NCI-H2029 treated with DMSO at 0.1 percent for 48 hours (cell line): ENCODE results near the gene DTL.

Source experiments
- DNase-seq: peaks from one replicate; lab custom pipeline; 2025; lab: John Stamatoyannopoulos, UW

The DTL gene

DNA sequence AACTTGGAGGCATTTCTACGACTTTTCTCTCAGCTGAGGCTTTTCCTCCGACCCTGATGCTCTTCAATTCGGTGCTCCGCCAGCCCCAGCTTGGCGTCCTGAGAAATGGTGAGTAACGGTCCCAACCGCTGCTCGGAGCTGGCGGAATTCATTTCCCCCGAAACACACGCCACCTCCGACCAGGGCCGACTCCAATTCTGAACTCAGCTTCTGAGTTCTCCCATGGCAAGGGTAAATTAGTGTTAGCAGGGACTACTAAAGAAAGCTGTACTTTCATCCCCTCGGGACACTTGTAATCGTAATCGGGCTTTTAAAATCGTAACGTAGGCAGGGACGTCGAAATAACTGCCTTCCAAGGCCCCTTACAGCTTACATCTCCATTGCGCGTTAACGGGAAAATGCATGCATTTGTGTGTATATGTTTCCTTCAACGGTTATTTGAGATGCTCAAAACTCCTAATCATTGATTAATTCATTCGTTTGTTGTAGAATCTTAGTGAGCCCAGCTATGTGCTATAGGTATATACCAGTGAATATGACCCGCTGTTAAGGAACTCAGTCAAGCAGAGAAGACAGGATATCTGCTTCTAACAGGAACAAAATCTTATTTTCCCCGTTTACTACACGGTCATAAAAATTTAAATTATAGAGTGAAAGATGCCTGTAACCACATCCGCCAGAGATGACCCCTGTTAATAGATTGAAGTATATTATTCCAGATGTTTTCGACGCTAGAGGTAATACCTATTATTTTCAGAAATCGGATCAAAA is 472 bp downstream of the DTL start:
- no peak for DNase-seq

DNA sequence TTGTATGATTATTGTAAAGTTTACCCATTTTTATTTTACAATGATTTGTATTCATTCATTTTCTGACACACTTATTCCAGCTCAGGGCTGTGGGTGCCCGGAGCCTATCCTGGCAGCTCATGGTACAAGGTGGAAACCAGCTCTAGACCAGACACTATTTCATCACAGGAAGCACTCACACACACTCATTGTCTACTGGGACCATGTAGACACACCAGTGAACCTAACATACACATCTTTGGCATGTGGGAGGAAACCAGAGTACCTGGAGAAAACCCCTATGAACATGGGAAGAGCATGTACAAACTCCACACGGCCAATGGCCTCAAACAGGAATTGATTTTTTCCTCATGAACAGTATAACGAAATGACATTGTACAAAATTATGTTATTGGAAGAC is 2.4 kb downstream of the DTL start:
- no peak for DNase-seq

GRCh38 chr1:212039622-212040021 is 4.1 kb downstream of the DTL start:
- no peak for DNase-seq

DNA sequence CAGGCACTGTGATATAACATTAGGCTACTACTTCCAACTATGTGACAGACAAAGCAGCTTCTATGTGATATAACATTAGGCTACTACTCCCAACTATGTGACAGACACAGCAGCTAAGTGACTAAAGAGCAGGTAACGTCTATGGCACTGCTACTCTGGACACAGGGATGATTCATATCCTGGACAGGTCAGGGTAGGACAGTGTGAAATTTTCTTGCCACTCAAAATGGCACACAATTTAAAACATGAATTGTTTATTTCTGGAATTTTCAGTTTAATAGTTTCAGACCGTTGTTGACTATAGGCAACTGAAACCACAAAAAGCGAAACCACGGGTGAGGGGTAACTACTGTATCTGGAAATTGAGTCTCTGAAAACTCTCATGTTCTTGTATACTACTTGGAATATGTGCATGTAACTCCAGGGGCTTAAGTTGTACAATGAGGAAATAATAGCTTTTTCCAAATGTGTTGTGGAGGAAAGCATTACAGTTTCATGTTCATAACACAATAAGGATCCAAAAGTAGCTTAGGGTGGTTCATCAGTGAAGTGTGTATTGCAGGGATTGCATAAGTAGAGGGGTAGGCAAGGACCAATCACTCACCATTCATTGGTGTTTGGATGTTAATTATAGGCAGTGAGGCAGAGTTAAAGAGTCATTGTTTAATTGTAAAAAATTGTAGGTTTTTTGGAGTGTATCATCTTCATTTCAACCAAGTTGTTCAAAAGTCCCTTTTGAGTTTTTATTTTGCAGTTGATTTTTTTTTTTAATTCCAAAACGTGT is 5.3 kb downstream of the DTL start:
- DNase-seq: no peak

GRCh38 chr1:212042436-212042835 is 6.9 kb downstream of the DTL start:
- DNase-seq: no peak

DNA sequence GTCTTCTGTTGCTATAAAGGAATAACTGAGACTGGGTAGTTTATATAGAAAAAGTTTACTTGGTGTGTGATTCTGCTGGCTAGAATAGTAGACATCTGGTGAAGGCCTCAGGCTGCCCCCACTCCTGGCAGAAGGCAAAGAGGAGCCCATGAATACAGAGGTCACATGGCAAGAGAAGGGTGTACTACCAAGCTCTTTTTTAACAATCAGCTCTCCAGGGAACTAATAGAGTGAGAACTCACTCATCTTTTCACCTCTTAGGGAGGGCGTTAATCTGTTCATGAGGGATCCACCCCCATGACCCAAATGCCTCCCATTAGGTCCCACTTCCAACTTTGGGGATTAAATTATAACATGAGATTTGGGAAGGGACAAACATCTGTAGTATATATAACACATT is 9.3 kb downstream of the DTL start:
- no peak for DNase-seq

- DNase-seq: no peak
These were observed 10.4 kb downstream of the DTL start for GRCh38 chr1:212045981-212046380.

DNA sequence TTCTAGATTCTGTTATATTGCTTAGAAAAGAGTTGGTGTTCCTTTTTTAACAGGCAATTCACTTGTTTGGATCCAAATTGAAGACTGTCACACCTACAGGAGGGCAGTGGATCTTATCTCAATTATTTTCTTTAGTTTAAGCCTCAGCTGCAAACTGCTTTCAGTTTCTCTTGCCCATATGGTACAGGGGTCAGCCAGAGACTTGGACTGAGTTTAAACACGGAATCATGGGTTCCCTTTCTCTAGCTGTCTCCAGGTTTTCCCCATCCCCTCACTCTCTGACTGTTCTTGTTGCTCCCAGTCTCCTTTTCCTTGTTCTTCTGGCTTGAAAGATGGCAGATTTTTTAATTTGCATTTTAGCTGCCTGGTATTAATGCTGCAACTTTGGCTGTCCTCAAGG is 18.4 kb downstream of the DTL start:
- DNase-seq: no peak

DNA sequence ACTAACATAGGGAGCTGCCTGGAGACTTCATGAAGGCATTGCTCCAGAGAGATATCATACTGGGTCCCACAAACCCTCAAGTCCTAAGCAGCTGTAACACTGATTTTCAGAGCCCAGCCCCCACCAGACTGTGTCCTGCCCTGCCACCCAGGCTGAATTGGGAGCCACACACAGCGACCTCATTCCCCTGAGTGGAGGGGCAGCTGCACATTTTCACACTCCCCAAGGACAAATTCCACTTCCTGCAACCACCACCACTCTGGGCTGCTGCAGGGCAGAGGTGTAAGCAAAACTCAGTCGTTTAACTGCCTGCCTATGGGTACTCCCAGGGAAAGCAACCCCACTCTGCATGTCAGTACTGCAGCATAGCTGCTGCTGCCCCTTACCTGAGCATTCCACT is 19.8 kb downstream of the DTL start:
- no peak for DNase-seq

- no peak for DNase-seq
These were observed 25.3 kb downstream of the DTL start for GRCh38 chr1:212060632-212061472.

DNA sequence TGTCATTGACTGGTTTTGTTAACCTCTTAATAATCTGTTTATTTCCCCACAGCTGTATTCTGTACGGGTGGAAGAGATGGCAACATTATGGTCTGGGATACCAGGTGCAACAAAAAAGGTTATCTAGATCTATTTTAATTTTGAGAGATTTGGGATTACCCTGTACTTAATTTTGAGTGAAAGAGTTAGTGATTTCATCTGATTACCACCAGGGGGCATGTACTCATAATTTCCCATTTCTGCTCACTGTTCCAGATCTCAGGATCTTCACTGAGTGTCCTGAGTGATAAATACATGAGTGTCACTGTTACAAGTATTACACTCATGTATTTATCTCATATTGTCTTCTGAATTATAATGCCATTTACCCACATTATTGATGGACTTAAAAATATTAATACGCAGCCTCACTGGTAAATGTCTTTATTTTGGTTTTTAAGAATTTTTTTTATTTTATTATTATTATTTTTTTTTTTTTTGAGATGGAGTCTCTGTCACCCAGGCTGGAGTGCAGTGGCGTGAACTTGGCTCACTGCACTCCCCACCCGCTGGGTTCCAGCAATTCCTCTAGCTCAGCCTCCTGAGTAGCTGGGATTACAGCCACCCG is 27.4 kb downstream of the DTL start:
- peak; percentile 6 for DNase-seq

DNA sequence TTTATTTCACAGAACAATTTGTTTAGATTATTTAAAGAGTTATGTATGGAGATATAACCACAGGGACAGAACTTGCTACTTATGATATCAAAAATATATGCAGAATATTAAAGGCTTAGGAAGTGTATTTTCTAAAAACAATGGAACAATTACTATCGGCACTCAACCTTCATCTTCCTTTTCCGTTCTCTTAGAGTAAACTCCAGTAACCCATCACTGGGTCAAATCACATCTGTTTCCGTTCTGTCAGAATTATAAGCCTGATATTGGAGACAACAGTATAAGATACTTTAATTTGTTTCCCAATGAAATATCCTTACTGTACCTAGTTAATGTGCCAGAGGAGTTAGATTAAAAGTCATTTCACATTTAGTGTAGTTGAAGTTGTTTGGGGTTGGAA is 32.2 kb downstream of the DTL start:
- DNase-seq: no peak

DNA sequence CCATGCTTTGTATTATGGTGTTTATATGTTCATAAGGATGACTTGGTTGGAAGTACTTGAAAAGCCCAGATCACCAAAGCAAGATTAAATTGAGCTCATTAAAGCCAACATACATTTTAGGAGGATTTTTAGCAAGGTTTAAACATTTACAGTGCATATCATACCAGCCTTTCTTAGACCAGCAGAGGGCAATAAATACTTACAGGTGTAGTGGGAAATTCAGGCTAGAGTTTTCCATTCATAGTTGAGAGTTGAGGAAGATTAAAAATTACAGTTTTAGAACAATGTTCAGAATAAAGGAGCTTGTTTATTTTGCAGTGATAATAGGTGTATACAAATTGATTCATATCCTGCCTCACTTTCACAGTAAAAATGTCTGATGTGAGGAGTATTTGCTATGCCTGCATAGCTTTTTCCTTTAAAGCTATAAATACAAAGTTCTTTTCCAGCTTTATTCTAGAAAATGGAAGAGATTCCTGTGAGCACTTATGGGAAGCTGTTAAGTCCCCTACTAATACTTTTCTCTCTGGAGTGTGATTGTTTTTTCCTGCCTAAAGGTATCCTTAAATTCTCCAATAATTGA is 35.3 kb downstream of the DTL start:
- DNase-seq: peak; percentile 3

GRCh38 chr1:212072047-212072446 is 36.5 kb downstream of the DTL start:
- DNase-seq: no peak

GRCh38 chr1:212073490-212073889 is 37.9 kb downstream of the DTL start:
- no peak for DNase-seq

DNA sequence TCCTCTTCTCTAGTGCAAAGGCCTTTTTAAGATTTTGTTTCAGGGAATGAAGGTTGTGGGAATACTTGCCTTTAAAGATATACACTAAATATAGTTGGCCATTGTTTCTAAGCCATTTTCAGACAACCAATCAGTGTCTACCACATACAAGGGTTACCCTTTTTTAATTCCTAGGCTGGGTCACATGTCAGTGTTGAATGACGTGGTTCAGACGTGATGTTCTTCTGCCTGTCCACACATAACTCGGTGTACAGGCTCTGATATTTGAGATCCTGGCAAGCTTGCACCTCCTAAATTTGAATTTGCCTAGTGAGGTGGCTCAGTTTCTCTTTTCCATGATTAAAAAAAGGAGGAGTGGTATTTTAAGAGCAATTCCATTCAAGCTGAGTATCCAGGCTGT is 38.8 kb downstream of the DTL start:
- no peak for DNase-seq

DNA sequence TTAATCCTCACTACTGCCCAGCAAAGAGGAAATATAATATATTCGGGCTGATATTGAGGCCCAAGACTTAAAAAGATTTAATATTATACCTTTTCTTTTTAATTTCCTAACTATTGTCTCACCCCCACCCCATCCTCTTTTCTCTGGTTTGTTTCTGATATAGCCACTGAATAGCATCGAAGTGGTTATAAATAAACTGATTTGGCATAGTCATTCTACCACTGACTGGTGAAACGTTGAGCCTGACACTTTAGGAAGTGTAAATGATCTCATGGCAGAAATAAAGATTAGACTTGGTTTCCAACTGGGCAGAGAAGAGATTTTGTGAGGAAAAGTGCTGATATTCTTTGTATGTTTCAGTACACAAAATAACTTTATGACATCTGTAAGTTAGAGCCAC is 39.3 kb downstream of the DTL start:
- no peak for DNase-seq

GRCh38 chr1:212077028-212077427 is 41.5 kb downstream of the DTL start:
- DNase-seq: no peak

GRCh38 chr1:212078826-212079225 is 43.3 kb downstream of the DTL start:
- no peak for DNase-seq

- no peak for DNase-seq
These were observed 47.3 kb downstream of the DTL start for GRCh38 chr1:212082765-212083406.

DNA sequence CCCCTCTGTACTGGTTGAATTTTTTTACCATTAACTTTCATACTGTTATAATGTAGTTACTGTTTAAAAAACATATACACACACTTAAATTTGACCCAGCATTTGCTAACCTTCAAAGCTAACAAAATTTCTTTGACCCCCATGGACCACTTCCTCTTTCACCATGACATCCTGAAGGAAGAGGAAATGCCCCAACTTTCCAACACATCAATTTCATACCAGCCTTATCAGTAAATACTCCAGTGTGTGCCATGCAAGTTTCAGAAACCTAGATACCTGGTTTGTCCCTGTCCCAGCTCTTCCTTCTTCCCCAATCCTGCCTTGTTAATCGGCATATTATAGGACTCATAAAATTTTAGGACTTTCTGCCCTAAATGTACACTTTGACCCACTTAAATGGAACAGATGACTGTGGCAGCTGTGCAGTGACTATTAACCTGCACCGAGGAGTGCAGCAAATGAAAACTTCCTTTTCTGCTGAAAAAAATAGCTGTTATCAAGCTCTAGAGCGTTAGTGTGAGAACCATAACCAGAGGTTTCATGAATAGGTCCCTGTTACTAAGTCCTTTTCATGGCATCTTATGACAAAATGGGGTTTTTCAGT is 54.1 kb downstream of the DTL start:
- no peak for DNase-seq
